ENCODE data around the gene STAG1. TPM values are rescaled to one million over a fixed set of nuclear protein-coding genes. Genes with fewer than 3 reads are reported as not detected.

Gene STAG1
- total RNA-seq, 1 experiment from 2014 or later: 34.6 TPM

DNA sequence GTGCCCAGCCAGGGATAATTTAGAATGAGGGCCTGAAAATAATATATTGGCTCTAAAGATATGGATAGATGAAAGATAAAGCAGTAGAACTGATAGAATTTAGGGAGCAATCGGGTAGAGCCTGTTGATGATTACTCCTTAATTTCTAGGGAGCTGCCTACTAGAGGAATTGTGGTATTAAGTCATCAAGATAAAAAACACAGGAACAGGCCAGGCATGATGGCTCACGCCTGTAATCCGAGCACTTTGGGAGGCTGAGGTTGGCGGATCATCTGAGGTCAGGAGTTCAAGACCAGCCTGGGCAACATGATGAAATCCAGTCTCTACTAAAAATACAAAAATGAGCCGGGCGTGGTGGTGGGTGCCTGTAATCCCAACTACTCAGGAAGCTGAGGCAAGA lies 371.6 kb downstream of the STAG1 start:
- Histone ChIP-seq H3K18ac (ENCODE audit: insufficient read length, low read depth, low read length) (no peak overlapping the region), H4K8ac (replicated peaks; ENCODE audit: insufficient read length, low read depth, low read length) (no peak overlapping the region), H3K9ac (ENCODE audit: extremely low read depth, insufficient read length, low read length) (no peak overlapping the region), H4K5ac (ENCODE audit: insufficient read length, low read depth, low read length) (no peak overlapping the region), H2AFZ (ENCODE audit: low read length) (no peak overlapping the region), H2AK5ac (ENCODE audit: insufficient read length, low read length) (no peak overlapping the region), H3K79me1 (ENCODE audit: insufficient read depth, low read depth, low read length, poor library complexity, severe bottlenecking) (no peaks in the 10 kb centered on the region), H2BK20ac (ENCODE audit: low read depth, low read length, poor library complexity, severe bottlenecking) (no peak overlapping the region), H3K9me3 (ENCODE audit: control insufficient read depth, low read depth, low read length) (no peaks in the 10 kb centered on the region), H3K4me2 (ENCODE audit: insufficient read depth, insufficient read length, low read length) (no peak overlapping the region), H3T11ph (ENCODE audit: low read length) (no peak overlapping the region), H4K20me1 (ENCODE audit: control insufficient read depth, insufficient read depth, insufficient read length) (no peaks in the 10 kb centered on the region), H3K27me3 (ENCODE audit: insufficient read depth, low read length) (no peaks in the 10 kb centered on the region), H3K14ac (ENCODE audit: insufficient read depth, low read length) (no peak overlapping the region), H2BK12ac (ENCODE audit: insufficient read length, low read depth, low read length) (no peak overlapping the region), H3K56ac (ENCODE audit: insufficient read length, low read depth, low read length) (no peak overlapping the region), H3K23me2 (ENCODE audit: insufficient read length, low read depth, low read length, poor library complexity, severe bottlenecking) (no peaks in the 10 kb centered on the region), H3K4me1 (ENCODE audit: insufficient read depth, low read length) (no peaks in the 10 kb centered on the region), H3K4ac (ENCODE audit: low read depth, low read length) (no peak overlapping the region), H3K79me2 (ENCODE audit: insufficient read depth, low read length) (no peaks in the 10 kb centered on the region), H2BK5ac (ENCODE audit: insufficient read length, low read length) (no peak overlapping the region), H2BK120ac (ENCODE audit: low read depth, low read length, poor library complexity, severe bottlenecking) (no peak overlapping the region), H3K27ac (ENCODE audit: insufficient read length, low read depth, low read length) (no peak overlapping the region), H2BK15ac (ENCODE audit: low read depth, low read length) (no peak overlapping the region), H3K23ac (ENCODE audit: insufficient read length, low read depth, low read length) (no peak overlapping the region), H4K91ac (ENCODE audit: insufficient read length, low read depth, low read length) (no peak overlapping the region)
- no peaks in the 10 kb centered on the region for H3K9me3 Mint-ChIP-seq
- TF ChIP-seq CTCF (conservative IDR thresholded peaks at IDR 0.05): no peak
- no CpG with 5 or more reads among the region's 6 CpGs for WGBS (ENCODE audit: extremely low coverage, insufficient read length, low lambda C conversion rate)
- DNase-seq: no peak
- no peak overlapping the region for H3K4me3 Mint-ChIP-seq
- no peaks in the 10 kb centered on the region for H3K27me3 Mint-ChIP-seq (ENCODE audit: low read depth)
- no peak overlapping the region for H3K27ac Mint-ChIP-seq
- no peaks in the 10 kb centered on the region for H3K4me1 Mint-ChIP-seq
- H3K36me3 Mint-ChIP-seq (ENCODE audit: insufficient read depth in 1 of 3, low read depth in 3 of 3): peaks cover 0 to 7% (median 0%) of the 10 kb centered on the region in 3 experiments; a peak in 3 of 7 replicates

Data from H9 (cell line).